GM21515 (cell line): ENCODE results near the gene UQCR10.
"Not testable (repeated sequence)": the region's sequence is repeated elsewhere in the genome, so short reads cannot be mapped to it uniquely, and the experiment has no call there.

Experiments used
- ATAC-seq: cut with Tn5 transposase; IDR thresholded peaks from one replicate; pipeline ENCODE4 v1.9.1; 2021; ENCODE audit not compliant: unreplicated experiment

Gene UQCR10

DNA sequence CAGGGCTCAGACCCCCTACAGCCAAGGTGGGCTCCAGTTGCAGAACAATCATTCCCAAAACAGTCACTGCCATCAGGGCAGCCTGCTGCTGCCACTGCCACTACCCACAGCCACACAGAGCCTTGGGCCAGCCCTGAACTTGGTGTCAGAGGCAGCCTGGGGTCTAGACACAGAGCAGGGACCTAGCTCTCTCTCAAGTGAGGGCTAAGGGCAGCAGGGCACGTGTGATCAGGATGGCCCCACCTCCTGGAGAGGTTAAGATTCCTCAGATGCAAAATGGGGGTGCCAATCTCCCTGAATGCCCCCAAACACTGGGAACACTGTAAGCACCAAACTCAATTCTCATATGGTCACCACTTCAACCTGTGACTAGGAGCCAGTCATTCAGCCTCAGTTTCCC lies 31.8 kb upstream of the UQCR10 start:
- ATAC-seq, result no peak

DNA sequence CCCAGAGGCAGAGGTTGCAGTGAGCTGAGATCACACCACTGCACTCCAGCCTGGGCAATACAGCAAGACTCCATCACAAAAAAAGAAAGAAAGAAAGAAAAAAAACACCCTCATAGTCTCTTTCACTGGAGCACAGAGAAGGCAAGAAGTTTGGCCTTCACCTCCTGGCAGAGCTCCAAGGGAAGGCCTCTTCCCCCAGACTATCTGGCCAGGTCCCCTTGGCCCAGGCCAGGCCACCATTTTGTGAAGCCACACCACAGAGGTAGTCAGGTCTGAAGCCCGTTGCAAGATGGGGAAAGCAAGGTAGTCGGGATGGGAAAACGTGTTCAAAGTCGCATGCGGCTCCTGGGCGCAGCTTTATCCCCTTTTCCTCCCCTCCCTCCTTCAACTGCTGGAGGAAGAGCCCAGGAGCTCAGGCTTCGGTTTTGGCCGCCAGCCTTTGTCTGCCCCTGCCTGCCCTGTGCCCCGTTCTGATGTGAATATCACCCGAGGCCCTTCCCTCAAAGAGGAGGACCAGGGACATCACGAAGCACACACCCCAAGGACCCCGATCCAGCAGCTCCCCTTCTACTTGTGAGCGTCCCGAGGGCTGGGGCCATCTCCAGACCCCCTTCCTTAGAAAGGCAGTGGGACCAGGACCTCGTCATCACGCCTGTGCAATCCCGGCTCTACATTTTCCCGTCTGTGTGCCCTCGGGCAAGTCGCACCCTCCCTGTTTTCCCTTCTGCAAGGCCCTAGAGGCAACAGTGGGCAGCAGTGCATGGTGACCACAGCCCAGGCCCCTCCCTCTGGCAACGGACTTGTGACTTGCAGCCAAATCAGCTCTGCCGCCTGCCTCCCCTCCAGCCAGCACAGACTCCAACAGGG lies 29.7 kb upstream of the UQCR10 start:
- no peak for ATAC-seq

- no peak for ATAC-seq
Measured at GRCh38 chr22:29738118-29738815, 28.9 kb upstream of the UQCR10 start.

- no peak for ATAC-seq
Measured at GRCh38 chr22:29739346-29739875, 27.8 kb upstream of the UQCR10 start.

DNA sequence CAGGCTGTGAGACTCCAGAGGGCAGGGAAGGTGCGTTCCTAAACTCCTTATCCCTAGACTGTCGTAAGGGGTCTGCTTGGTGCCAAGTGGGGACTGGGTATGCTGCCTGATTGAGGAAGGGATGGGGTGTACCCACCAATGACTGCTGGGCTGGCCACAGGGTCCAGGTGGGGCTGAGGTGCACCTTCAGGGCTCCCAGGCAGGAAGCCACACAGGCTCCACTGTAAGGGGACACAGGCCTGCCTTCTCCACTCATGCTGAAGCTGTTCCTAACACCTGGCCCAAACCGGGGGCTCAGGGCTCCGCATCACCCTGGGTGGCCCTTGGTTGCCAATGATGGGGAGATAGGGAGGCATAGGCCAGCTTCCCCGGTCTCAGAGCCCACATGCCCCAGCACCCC lies 27.0 kb upstream of the UQCR10 start:
- ATAC-seq, result no peak

DNA sequence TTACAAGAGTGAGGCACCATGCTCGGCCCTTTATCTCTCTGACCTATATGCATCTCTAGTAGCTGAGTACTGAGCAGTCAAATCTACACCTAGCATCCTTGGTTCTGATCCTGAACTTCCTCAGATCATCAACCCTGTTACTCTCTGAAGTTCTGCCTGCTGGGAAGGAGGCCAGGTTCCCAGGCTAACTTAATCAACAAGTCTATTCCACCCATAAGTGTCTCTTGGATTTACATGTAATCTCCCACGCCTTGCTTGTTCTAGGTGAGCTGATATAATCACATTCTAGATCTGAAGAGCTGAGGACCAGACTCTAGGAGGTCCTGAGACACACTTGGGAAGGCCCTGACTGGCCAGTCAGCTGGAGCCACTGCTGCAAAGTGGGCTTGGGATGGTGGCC lies 25.2 kb upstream of the UQCR10 start:
- ATAC-seq, result no peak

DNA sequence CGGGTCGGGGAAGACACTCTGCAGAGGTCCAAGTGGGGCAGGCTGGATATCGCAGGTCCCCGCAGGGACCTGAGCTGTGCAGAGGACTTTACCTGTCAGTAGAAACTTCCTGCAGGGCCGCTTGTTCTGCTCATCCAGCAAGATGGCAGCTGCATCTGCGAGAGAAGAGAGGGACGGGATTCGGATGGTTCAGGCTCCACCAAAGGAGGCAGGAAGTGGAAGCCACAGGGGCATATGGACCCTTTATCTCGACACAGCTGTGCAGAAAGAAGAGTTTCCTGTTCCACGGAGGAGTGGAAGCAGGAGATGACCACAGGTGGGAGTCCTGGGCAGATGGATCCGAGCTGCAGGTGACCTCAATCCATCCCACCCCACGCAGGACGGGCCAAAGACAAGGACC lies 24.8 kb upstream of the UQCR10 start:
- ATAC-seq, result no peak

GRCh38 chr22:29744902-29745301 lies 22.3 kb upstream of the UQCR10 start:
- ATAC-seq, result no peak

DNA sequence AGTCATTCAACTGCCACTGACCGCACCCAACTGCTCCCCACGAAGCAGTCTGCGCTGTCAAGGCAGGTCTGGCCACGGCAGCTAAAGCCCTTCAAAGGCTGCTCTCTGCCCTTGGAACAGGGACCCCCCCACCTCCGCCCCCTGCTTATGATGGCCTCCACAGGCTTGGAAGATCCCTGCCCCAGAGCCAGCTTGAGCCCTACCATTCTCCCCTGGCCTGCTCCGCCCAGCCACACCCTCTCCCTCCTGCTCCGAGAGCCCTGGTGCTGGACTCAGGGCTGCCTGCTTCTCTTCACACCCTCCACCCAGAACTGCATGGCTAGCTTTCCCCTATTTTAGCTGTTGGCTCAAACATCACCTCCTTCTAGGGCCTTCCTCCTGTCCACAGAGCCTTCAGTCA lies 19.3 kb upstream of the UQCR10 start:
- no peak for ATAC-seq

GRCh38 chr22:29748248-29748893 lies 18.8 kb upstream of the UQCR10 start:
- no peak for ATAC-seq

DNA sequence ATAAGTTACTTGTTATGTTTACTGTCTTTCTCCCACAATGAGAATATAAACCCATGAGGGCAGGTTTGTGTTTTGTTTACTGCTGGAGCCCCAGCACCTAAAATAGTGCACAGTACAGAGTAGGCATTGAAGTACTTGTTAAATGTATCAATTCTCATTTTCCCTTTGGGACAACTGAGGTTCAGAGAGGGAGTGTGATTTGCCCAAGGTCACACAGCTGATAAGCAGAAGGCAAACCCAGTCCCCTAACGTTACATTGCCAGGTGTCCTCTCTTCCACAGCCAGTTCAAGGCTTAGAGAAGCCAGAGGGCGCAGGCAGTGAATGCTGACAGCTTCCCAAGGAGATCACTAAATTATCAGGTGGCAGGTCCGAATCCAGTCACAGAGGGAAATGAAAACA lies 17.1 kb upstream of the UQCR10 start:
- no peak for ATAC-seq

DNA sequence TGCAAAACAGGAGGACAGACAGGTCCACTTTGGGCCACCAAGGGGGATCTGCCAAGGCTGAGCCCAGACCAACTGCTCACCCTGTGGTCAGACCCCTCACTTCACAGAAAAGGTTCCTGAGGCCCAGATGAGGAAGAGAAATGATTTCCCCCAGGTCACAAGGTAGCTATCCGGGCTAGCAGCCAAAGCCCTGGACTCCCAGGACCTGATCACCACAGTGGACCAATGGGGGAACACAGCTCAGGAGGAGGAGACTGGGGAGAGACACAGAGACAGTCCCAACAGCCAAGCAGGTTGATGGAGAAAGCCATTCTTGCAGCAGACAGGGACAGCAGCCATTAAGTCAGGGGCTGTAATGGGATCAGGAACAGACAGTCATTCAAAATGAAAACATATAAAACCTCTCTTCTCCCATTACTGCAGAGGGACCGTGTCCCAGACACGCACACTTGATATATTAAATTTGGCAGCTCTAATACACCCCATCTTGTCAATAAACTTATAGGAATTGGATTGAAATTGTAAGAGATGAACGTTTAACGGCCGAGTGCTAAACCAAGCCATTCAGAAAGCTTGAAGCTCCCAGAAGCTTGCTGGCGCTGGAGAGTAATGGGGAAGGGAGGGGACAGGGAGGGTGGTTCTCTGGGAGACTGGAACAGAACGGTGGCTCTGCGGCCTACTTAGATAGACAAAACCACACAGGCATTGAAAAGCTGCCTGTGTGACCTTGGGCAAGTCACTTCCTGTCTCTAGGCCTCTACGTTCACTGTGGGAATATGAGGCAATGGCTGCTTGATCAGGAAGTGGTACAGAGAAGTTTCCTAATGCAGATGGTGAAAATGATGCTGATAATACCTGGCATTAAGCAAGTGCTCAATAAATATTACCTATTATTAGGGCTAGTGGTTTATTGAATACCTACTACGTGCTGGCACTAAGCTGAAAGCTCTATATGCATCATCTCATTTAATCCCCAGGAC lies 16.3 kb upstream of the UQCR10 start:
- ATAC-seq, result no peak

DNA sequence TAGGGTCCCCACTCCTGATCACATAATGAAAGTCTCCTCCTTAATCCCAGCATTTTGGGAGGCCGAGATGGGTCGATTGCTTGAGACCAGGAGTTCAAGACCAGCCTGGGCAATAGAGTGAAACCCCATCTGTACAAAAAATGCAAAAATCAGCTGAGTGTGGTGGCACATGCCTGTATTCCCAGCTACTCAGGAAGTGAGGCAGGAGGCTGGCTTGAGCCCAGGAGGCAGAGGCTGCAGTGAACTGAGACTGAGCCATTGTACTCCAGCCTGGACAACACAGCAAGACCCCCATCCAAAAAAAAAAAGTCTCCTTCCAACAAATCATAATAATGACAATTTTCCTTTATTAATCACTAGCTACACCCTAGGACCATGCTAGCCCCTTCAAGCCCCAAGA lies 15.5 kb upstream of the UQCR10 start:
- ATAC-seq, result no peak

- no peak for ATAC-seq
Measured at GRCh38 chr22:29753808-29754657, 13.1 kb upstream of the UQCR10 start.

- not testable (repeated sequence) for ATAC-seq
Measured at GRCh38 chr22:29754658-29755395, 12.3 kb upstream of the UQCR10 start.

DNA sequence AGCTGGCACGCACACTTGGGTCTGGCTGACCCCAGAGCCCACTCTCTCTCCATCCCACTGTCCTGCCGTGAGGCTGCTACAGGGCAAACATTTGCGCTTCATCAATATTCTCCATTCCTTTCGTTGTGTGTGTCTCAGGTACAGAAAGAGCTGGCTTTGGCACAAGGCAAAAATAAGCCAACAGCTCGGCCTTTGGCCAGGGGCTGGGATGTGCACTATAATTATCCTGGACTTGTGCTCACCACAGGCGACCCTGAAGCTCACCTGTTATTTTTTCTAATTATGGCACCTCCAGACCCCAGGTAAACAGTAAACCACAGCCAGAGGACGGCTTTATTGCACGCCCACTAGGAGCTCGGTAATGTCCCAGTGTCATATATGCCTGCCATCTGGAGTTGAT lies 11.3 kb upstream of the UQCR10 start:
- ATAC-seq, result no peak

DNA sequence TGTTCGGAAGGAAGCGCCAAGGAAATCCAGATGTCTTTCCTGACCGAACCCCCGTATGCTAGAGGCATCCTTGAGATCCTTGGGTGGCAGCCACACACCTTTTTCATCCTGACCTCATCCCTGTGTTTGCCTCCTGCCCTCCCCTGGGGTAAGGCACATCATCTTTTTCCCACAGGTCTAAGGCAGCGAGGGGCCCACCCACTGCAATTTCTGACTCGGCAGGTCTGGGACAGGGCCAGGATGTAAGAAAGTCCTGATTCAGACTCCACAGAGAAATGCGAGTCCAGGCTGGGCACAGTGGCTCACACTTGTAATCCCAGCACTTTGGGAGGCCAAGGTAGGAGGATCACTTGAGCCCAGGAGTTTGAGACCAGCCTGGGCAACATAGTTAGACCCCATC lies 10.8 kb upstream of the UQCR10 start:
- no peak for ATAC-seq

DNA sequence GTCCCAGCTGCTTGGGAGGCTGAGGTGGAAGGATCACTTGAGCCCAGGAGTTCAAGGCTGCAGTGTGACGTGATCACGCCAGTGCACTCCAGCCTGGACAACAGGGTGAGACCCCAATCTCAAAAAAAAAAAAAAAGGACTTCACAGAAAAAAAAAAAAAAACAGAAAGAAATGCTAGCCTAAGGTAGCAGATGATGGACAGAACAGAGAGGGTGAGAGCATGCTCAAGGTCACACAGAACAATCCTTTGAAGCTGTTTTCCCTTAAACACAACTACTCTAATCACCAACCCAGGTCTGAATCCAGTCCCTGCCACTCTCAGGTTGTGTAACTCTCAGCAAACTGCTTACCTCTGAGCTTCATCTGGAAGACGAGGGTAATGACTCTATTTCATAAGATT lies 10.1 kb upstream of the UQCR10 start:
- no peak for ATAC-seq

DNA sequence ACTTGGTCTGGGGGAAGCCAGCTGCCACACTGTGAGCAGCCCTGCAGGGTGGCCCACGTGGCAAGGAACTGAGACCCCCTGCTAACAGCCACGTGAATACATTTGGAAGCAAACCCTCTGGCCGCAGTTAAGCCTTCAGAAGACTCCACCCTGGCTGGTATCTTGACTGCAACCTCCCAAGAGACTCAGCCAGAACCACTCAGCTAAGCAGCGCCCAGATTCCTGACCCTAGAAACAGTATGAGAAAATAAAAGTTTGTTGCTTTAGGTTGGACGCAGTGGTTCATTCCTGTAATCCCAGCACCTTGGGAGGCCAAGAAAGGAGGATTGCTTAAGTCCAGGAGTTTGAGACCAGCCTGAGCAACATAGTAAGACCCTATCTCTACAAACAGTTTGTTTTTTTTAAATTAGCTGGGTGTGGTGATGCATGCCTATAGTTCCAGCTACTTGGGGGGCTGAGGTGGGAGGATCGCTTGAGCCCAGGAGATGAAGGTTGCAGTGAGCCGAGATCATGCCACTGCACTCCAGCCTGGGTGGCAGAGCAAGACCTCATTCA lies 9.0 kb upstream of the UQCR10 start:
- ATAC-seq, result no peak
